Mesenteric fat pad (tissue), 1 donor: ENCODE data around the gene IL15RA. TPM values are rescaled to one million over a fixed set of nuclear protein-coding genes. Genes with fewer than 3 reads are reported as not detected.
"Not testable (repeated sequence)": the region's sequence is repeated elsewhere in the genome, so short reads cannot be mapped to it uniquely, and the experiment has no call there.

Experiments
- DNase-seq: peaks from one replicate; pipeline ENCODE4 v3.0.0-alpha.2; 2020; ENCODE audit warnings: low spot score
- total RNA-seq: library from RNA; stranded (reverse); fragmentation: NEBNext Ultra II Directional; extraction: Animal tissue kit (Norgen Biotek cat#: 25700); gene quantifications from one replicate; pipeline ENCODE4 v1.2.1, GENCODE V29; 2021
- donor health status: DM: yes; HTN: yes; CAD: no.

IL15RA gene
- total RNA-seq, 1 donor from 2014 or later = 24.6 TPM

GRCh38 chr10:5952731-5953385 is 24.5 kb downstream of the IL15RA start:
- peak; percentile 74 for DNase-seq

- no peak for DNase-seq
Observed at GRCh38 chr10:5951721-5952407, 25.5 kb downstream of the IL15RA start.

GRCh38 chr10:5951167-5951711 is 26.1 kb downstream of the IL15RA start:
- peak; percentile 72 for DNase-seq

- DNase-seq = no peak
Observed at GRCh38 chr10:5949009-5949759, 28.2 kb downstream of the IL15RA start.

- DNase-seq = no peak
Observed at GRCh38 chr10:5948208-5948585, 29.1 kb downstream of the IL15RA start.

- DNase-seq = no peak
Observed at GRCh38 chr10:5947471-5948207, 29.7 kb downstream of the IL15RA start.

- DNase-seq = no peak
Observed at GRCh38 chr10:5946786-5947185, 30.6 kb downstream of the IL15RA start.

- not testable (repeated sequence) for DNase-seq
Observed at GRCh38 chr10:5946419-5946775, 30.9 kb downstream of the IL15RA start.

- DNase-seq = no peak
Observed at GRCh38 chr10:5945561-5946418, 31.6 kb downstream of the IL15RA start.

GRCh38 chr10:5945190-5945509 is 32.2 kb downstream of the IL15RA start:
- no peak for DNase-seq

GRCh38 chr10:5944389-5945189 is 32.8 kb downstream of the IL15RA start:
- no peak for DNase-seq

GRCh38 chr10:5943536-5943935 is 33.8 kb downstream of the IL15RA start:
- DNase-seq = no peak

- no peak for DNase-seq
Observed at GRCh38 chr10:5942474-5942873, 34.9 kb downstream of the IL15RA start.

- no peak for DNase-seq
Observed at GRCh38 chr10:5942001-5942400, 35.3 kb downstream of the IL15RA start.

GRCh38 chr10:5941579-5941978 is 35.8 kb downstream of the IL15RA start:
- DNase-seq = no peak

- no peak for DNase-seq
Observed at GRCh38 chr10:5940807-5941218, 36.5 kb downstream of the IL15RA start.

GRCh38 chr10:5938291-5938690 is 39.1 kb downstream of the IL15RA start:
- no peak for DNase-seq

- no peak for DNase-seq
Observed at GRCh38 chr10:5937016-5937415, 40.3 kb downstream of the IL15RA start.

- no peak for DNase-seq
Observed at GRCh38 chr10:5935628-5936027, 41.7 kb downstream of the IL15RA start.
